Measurements from ENCODE around the gene SH2B3. TPM values are rescaled to one million over a fixed set of nuclear protein-coding genes. Genes with fewer than 3 reads are reported as not detected.
A peak's percentile ranks its signal among the peaks of the same experiment; 100 is the strongest.

SH2B3 gene
- total RNA-seq, 1 experiment from 2014 or later: 57.1 TPM

DNA sequence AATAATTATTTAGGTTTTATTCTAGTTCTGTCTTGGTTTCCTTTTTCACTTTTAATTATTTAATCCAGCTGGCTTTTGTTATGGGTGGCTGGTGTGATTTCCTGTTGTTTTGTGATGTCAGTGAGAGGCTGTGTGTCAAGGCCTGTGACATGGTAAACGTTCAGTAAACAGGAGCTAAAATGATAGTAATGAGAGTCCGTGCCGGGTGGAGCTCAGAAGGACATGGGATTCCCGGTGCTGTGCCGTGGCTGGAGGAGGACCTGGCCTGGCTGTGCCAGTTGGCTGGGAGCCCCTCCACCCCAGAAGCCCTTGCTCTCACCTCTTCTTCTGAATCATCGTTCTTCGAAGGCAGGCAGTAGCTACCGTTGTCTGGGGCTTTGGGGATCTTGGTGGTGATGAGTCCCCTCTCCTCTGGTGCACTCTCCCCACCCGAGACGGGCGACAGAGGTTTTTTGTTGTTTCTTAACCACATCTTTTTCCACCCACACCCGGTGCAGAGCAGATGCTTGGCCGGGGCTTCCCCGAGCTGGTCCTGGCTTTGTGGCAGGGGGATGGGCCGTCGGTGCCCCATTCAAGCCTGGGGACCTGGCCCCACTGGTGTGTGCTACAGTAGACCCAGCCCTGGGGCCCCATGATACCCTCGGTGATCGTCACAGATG, 29.1 kb downstream of the SH2B3 start:
- in situ Hi-C loops (cut with HindIII; ENCODE audit: low pct_unique_long_range_greater_than_20kb, low sequenced_read_pairs): no loop called here
- DNase-seq (ENCODE audit: low read depth, low spot score): no peak

DNA sequence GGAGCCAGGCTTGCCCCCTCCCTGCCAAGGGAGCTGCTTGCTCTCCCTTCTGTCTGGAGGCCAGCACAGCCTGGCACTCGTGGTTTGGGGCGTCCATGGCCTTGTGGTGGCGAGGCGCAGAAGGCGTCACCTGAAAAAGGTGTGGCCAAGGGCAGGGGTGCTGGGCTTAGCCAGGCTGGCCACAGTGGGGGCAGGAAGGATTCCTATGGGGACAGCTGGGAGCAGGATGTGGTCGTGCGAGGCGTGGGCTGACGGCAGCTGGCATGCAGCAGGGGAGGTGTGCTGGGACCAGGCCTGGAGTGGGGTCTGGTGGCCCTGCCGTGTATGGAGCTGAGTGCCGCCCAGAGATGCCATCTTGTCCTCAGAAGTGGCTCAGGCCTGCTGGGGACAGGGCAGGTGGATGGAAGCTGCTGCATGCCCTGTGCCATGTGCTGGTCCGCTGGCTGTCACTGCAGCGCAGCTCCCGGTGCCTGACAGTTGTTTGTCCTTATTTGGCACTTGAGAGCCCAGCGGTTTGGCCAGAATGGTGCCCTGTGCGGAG, 30.0 kb downstream of the SH2B3 start:
- no peak for DNase-seq (ENCODE audit: low read depth, low spot score)
- in situ Hi-C loops (cut with HindIII; ENCODE audit: low pct_unique_long_range_greater_than_20kb, low sequenced_read_pairs): no loop called here

DNA sequence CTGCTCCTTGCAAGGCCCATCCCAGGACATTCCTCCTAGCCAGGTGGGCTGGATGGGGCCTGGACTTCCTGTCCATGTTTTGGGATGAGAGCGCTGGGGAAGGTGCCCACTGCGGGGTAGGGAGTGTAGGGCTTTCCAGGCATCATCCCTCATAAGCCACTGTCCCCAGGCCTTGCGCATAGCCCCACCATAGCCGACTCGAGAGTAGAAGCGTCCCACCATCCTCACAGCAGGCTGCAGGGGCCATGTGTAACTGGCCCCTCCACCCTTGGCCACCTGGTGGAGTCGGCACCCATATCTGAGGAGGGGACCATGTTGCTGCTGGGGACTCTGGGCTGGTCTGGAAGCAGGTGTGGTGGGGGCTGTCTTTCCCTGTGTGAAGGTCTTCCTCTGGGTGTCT, 30.5 kb downstream of the SH2B3 start:
- no peak for DNase-seq (ENCODE audit: low read depth, low spot score)
- in situ Hi-C loops (cut with HindIII; ENCODE audit: low pct_unique_long_range_greater_than_20kb, low sequenced_read_pairs): no loop called here

DNA sequence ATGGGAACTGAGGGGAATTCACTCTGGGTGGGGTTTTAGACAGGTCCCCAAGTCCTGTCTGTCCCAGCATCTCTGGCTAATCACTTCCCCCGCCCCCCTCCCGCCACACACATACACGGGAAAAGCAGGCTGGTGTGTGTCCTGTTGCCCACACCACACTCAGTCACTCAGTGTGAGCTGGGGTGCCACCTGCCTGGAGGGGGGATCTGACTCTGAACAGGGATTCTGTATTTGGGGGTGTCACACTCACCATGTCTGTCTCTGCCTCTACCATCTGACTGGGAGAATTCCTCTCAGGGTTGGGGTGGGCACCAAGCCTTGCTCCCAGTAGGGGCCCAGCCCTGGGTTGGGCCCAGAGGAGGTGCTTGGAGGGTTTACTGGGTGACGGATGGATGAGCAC, 31.1 kb downstream of the SH2B3 start:
- in situ Hi-C loops (cut with HindIII; ENCODE audit: low pct_unique_long_range_greater_than_20kb, low sequenced_read_pairs): no loop called here
- no peak for DNase-seq (ENCODE audit: low read depth, low spot score)

DNA sequence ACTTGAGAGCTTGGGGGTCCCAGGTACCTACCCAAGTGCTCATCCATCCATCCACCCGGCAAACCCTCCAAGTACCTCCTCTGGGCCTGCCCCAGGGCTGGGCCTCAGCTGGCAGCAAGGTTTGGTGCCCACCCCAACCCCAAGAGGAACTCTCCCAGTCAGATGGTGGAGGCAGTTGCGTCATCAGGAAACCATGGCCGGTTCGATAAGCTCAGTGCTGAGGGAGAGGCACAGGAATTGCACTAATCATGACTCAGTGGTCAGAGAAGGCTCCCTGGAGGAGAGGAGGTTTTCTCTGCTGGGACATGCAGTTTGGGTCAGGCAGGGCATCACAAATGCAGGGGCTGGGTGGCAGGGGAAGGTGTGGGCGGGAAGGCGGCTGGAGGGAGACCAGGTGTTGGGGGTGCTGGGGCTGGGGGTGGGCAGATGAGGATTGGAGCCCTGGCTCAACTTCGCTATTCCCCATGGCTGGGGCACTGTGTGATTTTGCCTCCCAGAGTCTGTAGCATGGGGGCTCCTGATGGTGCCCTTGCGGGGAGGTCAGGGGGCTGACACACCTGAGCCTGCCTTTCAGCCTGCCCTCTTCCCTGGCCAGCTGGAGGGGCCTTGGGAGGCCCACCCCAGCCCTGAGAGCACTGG, 32.2 kb downstream of the SH2B3 start:
- in situ Hi-C loops (cut with HindIII; ENCODE audit: low pct_unique_long_range_greater_than_20kb, low sequenced_read_pairs): no loop called here
- no peak for DNase-seq (ENCODE audit: low read depth, low spot score)

DNA sequence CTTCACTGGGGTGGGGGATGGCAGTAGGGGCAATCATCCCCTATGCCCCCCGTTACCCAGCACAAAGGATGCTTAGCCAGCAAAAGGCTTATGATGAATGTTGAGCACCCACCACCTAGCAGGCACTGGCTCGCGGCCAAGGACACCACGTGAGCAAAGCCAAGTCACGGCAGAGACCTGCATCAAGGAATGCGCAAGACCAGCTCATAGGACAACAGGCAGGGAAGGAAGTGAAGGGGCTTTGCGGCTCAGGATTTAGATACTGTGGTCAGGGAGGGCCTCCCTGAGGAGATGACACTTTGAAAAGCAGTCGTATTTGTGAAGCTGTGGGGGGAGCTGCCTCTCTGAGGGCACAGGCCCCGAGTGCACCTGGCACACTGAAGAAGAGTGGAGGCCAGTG, 32.8 kb downstream of the SH2B3 start:
- in situ Hi-C loops (cut with HindIII; ENCODE audit: low pct_unique_long_range_greater_than_20kb, low sequenced_read_pairs): no loop called here
- no peak for DNase-seq (ENCODE audit: low read depth, low spot score)

DNA sequence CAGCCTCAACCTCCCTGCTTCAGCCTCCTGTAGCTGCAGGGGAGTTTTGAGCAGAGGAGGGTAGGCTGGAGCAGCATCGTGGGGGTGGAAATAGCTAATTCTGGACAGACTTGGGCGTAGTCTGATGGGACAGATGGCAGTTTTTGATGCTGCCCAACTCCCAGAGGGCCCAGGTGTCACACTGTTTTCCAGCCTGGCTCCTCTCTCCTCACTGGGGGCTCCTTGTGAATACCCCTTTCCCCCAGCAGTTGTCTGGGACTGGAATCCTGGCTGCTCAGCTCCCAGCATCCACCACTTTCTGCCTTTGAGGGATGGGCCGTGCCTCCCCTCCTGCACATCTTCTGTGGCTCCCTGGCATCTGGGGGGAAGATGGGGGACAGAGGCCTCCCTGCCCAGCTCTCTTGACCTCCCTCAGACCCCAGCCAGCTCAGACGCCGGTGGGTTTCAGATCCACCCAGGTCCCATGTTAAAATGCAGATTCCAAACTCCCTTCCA, 34.0 kb downstream of the SH2B3 start:
- no peak for DNase-seq (ENCODE audit: low read depth, low spot score)
- in situ Hi-C loops (cut with HindIII; ENCODE audit: low pct_unique_long_range_greater_than_20kb, low sequenced_read_pairs): no loop called here

DNA sequence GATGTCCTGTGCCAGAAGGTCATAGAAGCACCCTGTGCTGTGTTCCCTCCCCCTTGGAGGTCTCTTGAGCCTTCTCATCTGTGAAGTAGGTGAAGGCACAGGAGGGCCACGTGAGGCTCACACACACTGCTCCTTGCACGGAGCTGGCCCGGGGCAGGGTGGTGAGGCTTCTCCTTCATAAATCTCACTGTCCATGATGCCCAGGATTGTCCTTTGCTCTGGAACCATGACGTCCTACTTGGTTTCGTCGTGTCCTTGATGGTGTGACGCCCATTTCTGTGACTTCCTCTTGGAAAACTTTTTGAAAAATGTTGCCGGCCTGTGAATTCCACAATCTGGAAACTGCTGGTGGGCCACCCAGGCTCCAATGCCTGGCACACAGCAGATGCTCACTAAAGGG, 34.4 kb downstream of the SH2B3 start:
- in situ Hi-C loops (cut with HindIII; ENCODE audit: low pct_unique_long_range_greater_than_20kb, low sequenced_read_pairs): no loop called here
- DNase-seq (ENCODE audit: low read depth, low spot score): peak; percentile 50

DNA sequence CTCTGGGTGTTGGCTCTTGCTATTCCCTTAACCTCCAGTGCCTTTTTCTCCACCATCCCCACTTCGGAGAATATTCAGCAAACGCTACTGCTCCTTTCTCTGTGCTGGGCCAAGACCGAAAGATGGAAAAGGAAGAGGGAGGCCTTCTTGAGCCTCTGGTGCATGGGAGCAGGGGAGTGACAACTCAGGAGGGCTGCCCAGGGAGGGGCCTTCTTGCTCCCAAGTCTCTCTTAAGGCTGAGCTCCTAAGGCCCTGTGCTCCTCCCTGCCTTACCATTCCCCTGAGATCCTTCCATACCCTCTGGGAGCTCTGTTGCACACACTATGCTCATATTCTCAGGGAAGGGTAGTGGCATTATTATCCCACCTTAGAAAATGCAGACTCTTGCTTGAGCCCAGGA, 34.9 kb downstream of the SH2B3 start:
- in situ Hi-C loops (cut with HindIII; ENCODE audit: low pct_unique_long_range_greater_than_20kb, low sequenced_read_pairs): no loop called here
- DNase-seq (ENCODE audit: low read depth, low spot score): no peak

DNA sequence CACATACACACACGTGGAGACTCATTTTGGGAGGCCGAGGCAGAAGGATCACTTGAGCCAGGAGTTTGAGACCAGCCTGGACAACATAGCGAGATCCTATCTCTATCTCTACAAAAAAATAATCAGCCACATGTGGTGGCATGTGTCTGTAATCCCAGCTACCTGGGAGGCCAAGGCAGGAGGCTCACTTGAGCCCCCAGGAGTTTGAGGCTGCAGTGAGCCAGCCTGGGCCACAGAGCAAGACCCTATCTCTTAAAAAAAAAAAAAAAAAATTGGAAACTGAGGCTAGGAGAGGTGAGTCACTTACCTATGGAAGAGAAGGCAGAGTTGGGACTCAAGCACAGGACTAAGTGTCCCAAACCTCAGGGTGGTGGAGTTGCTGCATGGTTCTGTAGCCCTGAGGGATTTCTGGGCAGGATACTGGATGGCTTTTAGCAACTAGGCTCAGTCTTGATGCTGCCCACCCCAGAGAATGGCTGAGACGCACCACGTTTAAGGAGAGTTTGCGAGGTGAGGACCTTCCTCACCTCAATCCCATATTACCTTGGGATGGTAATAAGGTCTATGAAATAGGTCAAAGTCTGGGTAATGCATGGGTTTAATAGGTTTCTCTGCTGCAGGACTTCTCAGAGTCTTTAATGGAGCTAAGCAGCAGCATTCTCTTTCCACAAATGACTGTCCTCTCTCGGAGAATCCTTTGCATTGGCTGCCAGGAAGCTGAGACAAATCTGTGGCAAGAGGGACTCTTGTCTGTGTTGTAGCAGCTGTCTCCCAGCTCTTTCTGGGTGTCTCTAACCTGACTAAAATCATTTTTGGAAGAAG, 35.6 kb downstream of the SH2B3 start:
- in situ Hi-C loops (cut with HindIII; ENCODE audit: low pct_unique_long_range_greater_than_20kb, low sequenced_read_pairs): no loop called here

DNA sequence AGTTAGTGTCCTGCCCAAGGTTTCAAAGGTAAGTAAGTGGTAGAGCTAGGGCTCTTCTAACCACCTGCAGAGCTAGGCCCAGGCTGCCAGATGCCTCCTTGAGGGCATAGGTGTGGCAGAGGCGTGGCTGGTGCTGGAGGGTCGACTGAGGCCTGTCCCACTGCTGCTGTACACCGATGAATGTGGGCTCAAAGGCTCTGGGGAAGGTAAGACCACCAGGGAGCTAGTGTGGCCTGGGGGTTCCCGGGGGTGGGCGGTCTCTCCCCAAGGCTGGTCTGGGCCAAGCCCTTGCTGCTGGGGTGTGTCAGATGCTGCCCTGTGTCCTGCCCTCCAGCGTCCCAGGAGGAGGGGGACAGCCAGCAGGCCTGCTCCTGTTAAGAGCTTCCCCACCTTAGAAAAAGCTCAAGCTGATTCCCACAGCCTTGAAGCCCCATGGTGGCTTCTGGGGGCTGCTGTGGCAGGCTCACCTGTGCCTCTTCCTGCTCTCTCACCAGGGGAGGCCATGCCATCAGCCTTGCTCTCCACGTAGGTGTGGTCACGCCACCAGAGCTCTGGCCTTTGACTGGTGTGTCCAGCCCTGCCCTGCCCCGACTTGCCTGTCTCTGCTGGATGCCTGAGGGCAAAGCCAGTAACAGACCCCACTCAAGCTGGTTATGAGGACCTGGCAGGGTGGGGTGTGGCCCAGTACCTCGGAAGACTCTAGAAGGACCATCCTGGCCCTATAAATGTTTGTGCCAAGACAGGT, 36.8 kb downstream of the SH2B3 start:
- no peak for DNase-seq (ENCODE audit: low read depth, low spot score)
- in situ Hi-C loops (cut with HindIII; ENCODE audit: low pct_unique_long_range_greater_than_20kb, low sequenced_read_pairs): no loop called here

More for the DNA sequence above, 35.6 kb downstream of the SH2B3 start:
- no peak for DNase-seq (ENCODE audit: low read depth, low spot score)

DNA sequence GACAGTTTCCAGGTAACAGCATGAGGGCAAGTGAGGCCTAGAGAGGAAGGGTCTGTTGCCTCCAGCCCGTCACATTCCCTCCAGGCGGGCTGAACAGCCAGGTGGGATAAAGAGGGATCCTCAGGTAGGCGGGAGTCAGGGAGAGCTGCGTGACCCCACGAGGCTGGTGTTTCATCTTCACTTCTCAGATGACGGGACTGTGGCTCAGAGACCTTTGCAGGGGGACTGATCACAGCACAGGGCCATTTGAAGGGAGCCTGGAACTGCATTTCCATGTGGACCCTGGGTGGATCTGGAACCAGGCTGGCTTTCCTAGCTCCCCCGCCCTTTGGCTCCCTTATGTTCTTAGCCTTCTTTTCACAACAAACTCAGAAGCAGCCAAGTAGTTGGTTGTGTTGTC, 37.4 kb downstream of the SH2B3 start:
- in situ Hi-C loops (cut with HindIII; ENCODE audit: low pct_unique_long_range_greater_than_20kb, low sequenced_read_pairs): no loop called here

DNA sequence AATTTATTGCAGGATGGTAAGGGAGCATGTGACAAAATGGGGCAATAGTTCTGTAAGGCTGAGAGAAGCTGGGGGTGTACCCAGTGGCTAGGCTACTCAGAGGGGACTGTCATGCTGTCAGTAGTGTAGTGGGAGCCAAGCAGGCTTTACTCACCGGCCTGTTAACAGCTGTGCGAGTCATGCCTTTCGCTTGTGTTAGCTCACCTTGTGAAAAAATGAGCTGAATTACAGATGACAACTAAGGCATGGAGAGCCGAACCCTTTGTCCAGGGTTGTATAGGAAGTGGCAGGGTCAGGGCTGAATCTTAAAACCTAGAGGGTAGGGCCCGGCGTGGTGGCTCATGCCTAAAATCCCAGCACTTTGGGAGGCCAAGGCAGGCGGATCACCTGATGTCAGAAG, 37.9 kb downstream of the SH2B3 start:
- in situ Hi-C loops (cut with HindIII; ENCODE audit: low pct_unique_long_range_greater_than_20kb, low sequenced_read_pairs): no loop called here
- DNase-seq (ENCODE audit: low read depth, low spot score): no peak

More for the DNA sequence above, 37.4 kb downstream of the SH2B3 start:
- no peak for DNase-seq (ENCODE audit: low read depth, low spot score)

DNA sequence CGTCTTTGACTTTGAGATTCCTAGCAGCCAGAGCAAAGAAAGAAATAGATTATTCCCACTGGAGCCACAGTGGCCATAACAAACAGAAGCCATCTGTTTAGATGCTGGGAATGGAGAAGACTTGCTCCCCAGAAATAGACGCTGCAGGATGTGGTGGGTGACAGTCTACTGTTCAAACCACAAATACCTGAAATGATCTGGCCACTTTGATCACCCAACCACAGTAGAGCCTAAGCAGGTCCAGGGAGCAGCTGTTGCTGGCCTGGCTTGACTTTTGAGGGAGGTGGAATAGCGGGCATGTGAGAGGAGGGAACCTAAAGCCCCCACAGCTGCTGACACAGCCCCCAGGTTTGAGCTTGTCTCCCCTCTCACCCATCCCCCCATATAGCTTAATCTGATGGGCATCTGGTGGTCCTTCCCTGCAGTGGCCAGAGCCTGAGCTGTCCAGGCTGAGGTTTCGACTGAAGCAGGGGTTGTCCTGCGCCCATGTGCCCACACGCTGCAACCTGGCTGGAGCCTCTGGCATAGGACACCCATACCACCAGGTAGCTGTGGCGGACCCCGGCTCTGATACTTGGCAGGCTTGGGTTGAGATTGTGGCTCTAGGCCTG, 38.7 kb downstream of the SH2B3 start:
- DNase-seq (ENCODE audit: low read depth, low spot score): no peak
- in situ Hi-C loops (cut with HindIII; ENCODE audit: low pct_unique_long_range_greater_than_20kb, low sequenced_read_pairs): no loop called here

DNA sequence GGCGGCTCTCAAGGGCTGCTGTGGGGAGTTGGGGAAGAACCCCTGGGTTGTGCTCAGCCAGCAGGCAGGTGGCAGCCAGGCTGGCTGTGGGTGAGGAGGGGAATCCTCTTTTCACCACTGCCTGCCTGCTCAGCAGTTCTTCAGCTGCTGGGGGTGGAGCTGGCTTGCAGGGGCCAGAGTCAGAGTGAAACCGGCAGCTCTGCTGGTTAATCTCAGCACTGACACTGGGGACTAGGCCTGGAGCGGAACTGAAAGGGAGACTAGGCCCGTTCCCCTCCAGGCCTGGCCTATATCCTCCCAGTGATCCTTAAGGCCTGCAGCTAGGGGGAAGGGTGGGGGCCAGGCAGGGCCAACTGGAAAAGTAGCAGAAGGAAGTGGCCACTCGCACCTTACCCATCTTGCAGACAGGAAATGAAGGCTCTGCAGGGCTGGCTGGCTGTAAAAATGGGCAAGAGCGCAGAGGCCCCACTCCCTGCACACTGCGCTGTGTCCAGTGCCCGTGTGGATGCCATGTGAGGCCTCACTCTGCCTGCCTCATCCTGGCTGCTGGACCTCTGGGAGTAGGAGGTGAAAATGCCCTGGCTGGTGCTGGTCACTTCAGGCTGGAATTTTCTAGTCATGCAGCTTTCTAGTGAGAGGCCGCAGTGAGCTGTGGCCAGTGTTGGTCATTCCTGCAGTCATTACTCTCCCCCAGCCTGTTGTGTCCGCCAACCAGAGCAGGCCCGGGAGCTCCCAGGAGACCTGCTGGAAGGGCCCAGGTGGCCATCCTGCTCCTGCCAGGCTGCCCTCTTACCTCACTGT, 39.4 kb downstream of the SH2B3 start:
- in situ Hi-C loops (cut with HindIII; ENCODE audit: low pct_unique_long_range_greater_than_20kb, low sequenced_read_pairs): no loop called here
- no peak for DNase-seq (ENCODE audit: low read depth, low spot score)

DNA sequence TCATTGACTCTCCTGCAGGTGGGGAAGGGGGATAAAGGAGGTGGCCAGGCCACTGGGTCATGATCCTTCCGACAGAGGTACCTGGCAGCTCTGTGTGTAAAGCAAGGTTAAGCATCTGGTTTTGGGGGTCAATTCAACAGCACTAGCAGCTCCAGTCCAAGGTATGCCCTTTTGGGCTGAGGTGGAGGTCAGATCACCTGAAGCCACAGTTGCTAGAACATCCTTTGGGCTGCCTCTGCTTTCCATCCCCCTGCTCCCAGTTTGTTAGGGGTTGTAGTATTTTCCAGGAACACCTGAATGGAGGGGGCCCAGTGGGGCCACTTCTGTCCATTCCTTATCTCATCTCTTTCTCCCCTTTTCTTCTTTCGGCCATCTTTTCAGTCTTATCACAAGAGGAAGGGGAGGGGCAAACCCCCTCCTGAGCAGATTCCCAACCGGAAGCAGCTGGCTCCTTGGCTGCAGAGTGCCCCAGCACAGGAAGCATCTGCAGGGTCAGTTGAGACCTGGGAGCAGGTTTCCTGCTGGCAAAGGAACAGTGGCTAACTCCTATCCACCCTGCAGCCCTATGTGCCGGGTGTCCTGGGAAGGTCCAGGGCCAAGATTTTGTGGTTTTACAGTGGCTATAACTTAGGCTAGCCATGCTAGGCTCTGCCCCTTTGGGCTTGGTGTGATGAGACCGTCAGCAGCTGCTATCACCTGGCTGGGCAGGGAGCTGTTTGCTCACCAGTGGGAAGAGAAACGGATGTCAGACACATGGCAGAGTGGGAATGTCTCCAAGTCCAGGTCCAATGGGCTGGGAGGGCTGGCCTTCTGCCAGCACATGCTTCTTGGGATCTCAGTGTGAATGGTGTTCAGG, 40.2 kb downstream of the SH2B3 start:
- in situ Hi-C loops (cut with HindIII; ENCODE audit: low pct_unique_long_range_greater_than_20kb, low sequenced_read_pairs): no loop called here

More for the DNA sequence above, 40.2 kb downstream of the SH2B3 start:
- no peak for DNase-seq (ENCODE audit: low read depth, low spot score)

Measured in SK-MEL-5 (cell line).